Spleen (tissue), 11 donors: ENCODE measurements around the gene ANKRD16. TPM values are rescaled to one million over a fixed set of nuclear protein-coding genes. Genes with fewer than 3 reads are reported as not detected.
A peak's percentile ranks its signal among the peaks of the same experiment; 100 is the strongest.
"Not testable (repeated sequence)": the region's sequence is repeated elsewhere in the genome, so short reads cannot be mapped to it uniquely, and the experiment has no call there.

Experiments
- DNase-seq: peaks from one replicate; pipeline ENCODE4 v3.0.0-alpha.2; 2020
- H3K27ac ChIP-seq, 8 donors: fragments of 200-600 bp; sonication (generic) in 7 of 8; 1 replicate in 4 of 8; 2 replicates in 4 of 8; pipeline versions ENCODE4 v1.5.0 to v1.8.0; 2016 to 2021; ENCODE audit warnings: inconsistent platforms in 4 of 8, mild to moderate bottlenecking in 4 of 8, moderate library complexity in 1 of 8
- H3K27me3 ChIP-seq, 7 donors: fragments of 200-600 bp; sonication (generic) in 6 of 7; replicated peaks in 1 of 7; 1 replicate in 4 of 7; 2 replicates in 3 of 7; pipeline versions ENCODE4 v1.5.0 to v1.8.0; 2016 to 2021; ENCODE audit warnings: inconsistent platforms in 3 of 7, mild to moderate bottlenecking in 1 of 7
- H3K36me3 ChIP-seq, 6 donors: fragments of 200-600 bp; sonication (generic) in 5 of 6; 1 replicate in 4 of 6; 2 replicates in 2 of 6; pipeline versions ENCODE4 v1.5.0 to v1.8.0; 2016 to 2021; ENCODE audit warnings: inconsistent platforms in 2 of 6
- H3K4me1 ChIP-seq, 6 donors: fragments of 200-600 bp; sonication (generic) in 5 of 6; 1 replicate in 3 of 6; 2 replicates in 3 of 6; pipeline versions ENCODE4 v1.5.0 to v1.8.0; 2016 to 2021; ENCODE audit warnings: inconsistent platforms in 3 of 6
- H3K4me3 ChIP-seq, 8 donors: fragments of 200-600 bp; sonication (generic) in 7 of 8; 1 replicate in 4 of 8; 2 replicates in 4 of 8; pipeline versions ENCODE4 v1.5.0 to v1.8.0; 2016 to 2021; ENCODE audit warnings: inconsistent platforms in 4 of 8, mild to moderate bottlenecking in 4 of 8, moderate library complexity in 2 of 8
- H3K9me3 ChIP-seq, 8 donors: fragments of 200-600 bp; sonication (generic) in 7 of 8; 1 replicate in 4 of 8; 2 replicates in 4 of 8; pipeline versions ENCODE4 v1.5.0 to v1.8.0; 2016 to 2021; ENCODE audit warnings: inconsistent platforms in 4 of 8
- POLR2A ChIP-seq, 3 donors: fragments of 450-650 bp; IDR thresholded peaks; one replicate each; pipeline ENCODE4 v1.5.1; 2017; ENCODE audit warnings: antibody characterized with exemption in 3 of 3, mild to moderate bottlenecking in 1 of 3
- POLR2AphosphoS5 ChIP-seq, 3 donors: sonication (generic); formaldehyde crosslinking; IDR thresholded peaks; one replicate each; pipeline ENCODE4 v1.5.1; 2017; ENCODE audit warnings: antibody characterized with exemption in 3 of 3
- WGBS, 5 donors: extraction: QIAGEN DNeasy Blood & Tissue Kit in 3 of 5; methylation state at CpG; one replicate each; pipeline versions ENCODE4 v1.1.5 to v1.1.7; 2013 to 2018; 5-methylcytosine and 5-hydroxymethylcytosine counted together
- intact Hi-C: fragments of 100-400 bp; cut with DNase I; formaldehyde crosslinking; loops from one replicate; pipeline ENCODE4 v1.15.0; 2023; ENCODE audit warnings: low total_unique reads
- polyA plus RNA-seq, 3 donors: library from polyadenylated mRNA; stranded (reverse); fragments of 200-250 nt; gene quantifications; one replicate each; pipeline ENCODE4 v1.2.1, GENCODE V29; 2013
- total RNA-seq, 7 donors: library from RNA; depleted of rRNA in 3 of 7; stranded (reverse); fragments of >200 nt in 3 of 7; fragmentation: NEBNext Ultra II Directional in 4 of 7; extraction: Animal tissue kit (Norgen Biotek cat#: 25700) in 4 of 7; gene quantifications; one replicate each; pipeline versions ENCODE4 v1.1.0 to v1.2.1, GENCODE V29; 2016 to 2021
- TF ChIP-seq, protein P1 (sequence below), 11 experiments: fragments of 200-600 bp in 7 of 11; fragments of 450-650 bp in 4 of 11; sonication (generic) in 4 of 11; IDR thresholded peaks in 8 of 11; conservative IDR thresholded peaks in 3 of 11; 1 replicate in 7 of 11; 2 replicates in 4 of 11; pipeline versions ENCODE4 v1.4.0 to v1.8.0; 2016 to 2021; ENCODE audit warnings: antibody characterized with exemption in 11 of 11, inconsistent platforms in 4 of 11, mild to moderate bottlenecking in 1 of 11
- donor health status: healthy with polysubstance abuse.
- donor health status: DM: no; HTN: no; CAD: no; lungs with moderate emphysema.
- donor health status: DM: no; HTN: no; CAD: no.
- donor health status: Bipolar disorder and iron deficiency.
- donor health status: healthy.
- donor health status: DM: no; HTN: no; CAD: no.
- donor health status: DM: yes; HTN: yes; CAD: no.

The ANKRD16 gene
- total and polyA plus RNA-seq, 10 donors, result 2.7 to 10.5 (median 6.3) TPM

DNA sequence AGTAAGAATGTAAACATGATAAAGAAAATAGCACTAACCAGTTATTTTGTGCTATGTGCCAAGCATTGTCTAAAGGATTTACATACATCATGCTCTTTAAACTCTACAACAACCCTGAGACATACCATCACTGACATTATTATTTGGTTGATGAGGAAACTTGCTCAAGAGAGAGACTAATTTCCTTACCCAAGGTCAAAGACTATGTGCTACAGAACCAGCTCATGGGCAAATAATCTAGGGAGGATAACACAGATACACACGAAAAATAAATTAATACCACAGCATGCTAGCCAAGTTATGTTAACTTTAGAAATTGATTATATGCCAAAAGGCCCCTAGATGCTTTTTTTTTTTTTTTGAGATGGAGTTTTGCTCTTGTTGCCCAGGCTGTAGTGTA, 2.7 kb downstream of the ANKRD16 start:
- H3K36me3 ChIP-seq, result peaks cover 0 to 44% (median 18%) of the 10 kb centered on the region in 6 donors
- H3K9me3 ChIP-seq, result no peaks in the 10 kb centered on the region
- TF ChIP-seq, protein P1, sequence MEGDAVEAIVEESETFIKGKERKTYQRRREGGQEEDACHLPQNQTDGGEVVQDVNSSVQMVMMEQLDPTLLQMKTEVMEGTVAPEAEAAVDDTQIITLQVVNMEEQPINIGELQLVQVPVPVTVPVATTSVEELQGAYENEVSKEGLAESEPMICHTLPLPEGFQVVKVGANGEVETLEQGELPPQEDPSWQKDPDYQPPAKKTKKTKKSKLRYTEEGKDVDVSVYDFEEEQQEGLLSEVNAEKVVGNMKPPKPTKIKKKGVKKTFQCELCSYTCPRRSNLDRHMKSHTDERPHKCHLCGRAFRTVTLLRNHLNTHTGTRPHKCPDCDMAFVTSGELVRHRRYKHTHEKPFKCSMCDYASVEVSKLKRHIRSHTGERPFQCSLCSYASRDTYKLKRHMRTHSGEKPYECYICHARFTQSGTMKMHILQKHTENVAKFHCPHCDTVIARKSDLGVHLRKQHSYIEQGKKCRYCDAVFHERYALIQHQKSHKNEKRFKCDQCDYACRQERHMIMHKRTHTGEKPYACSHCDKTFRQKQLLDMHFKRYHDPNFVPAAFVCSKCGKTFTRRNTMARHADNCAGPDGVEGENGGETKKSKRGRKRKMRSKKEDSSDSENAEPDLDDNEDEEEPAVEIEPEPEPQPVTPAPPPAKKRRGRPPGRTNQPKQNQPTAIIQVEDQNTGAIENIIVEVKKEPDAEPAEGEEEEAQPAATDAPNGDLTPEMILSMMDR (IDR thresholded peaks at IDR 0.05 in 8 of 11, conservative IDR thresholded peaks at IDR 0.05 in 3 of 11), result no peak
- no peak for TF ChIP-seq POLR2A (IDR thresholded peaks at IDR 0.05)
- TF ChIP-seq POLR2AphosphoS5 (IDR thresholded peaks at IDR 0.05), result no peak
- H3K27me3 ChIP-seq, result no peaks in the 10 kb centered on the region
- no peak overlapping the region for H3K27ac ChIP-seq
- no peak overlapping the region for H3K4me3 ChIP-seq
- H3K4me1 ChIP-seq, result peaks cover 17 to 51% (median 38%) of the 10 kb centered on the region in 6 donors
- intact Hi-C loops, result no loop called here
- no peak for DNase-seq
- 67 to 83% (median 75%) methylated on average over 1 of the region's 1 CpG for WGBS, 5 donors

- intact Hi-C loops, result no loop called here
- Histone ChIP-seq H3K36me3 (peaks cover 0 to 57% (median 21%) of the 10 kb centered on the region in 6 donors), H3K27ac (no peak overlapping the region), H3K27me3 (no peaks in the 10 kb centered on the region), H3K4me1 (peaks cover 10 to 37% (median 24%) of the 10 kb centered on the region in 6 donors), H3K9me3 (no peaks in the 10 kb centered on the region), H3K4me3 (no peak overlapping the region)
- no peak for DNase-seq
- 95 to 97% (median 96%) methylated on average over 5 of the region's 5 CpGs for WGBS, 5 donors
- TF ChIP-seq, protein P1 (IDR thresholded peaks at IDR 0.05 in 8 of 11, conservative IDR thresholded peaks at IDR 0.05 in 3 of 11), result no peak
- no peak for TF ChIP-seq POLR2A (IDR thresholded peaks at IDR 0.05)
- no peak for TF ChIP-seq POLR2AphosphoS5 (IDR thresholded peaks at IDR 0.05)
Observed at GRCh38 chr10:5885619-5886018, 4.1 kb downstream of the ANKRD16 start.

GRCh38 chr10:5882961-5883360, 6.7 kb downstream of the ANKRD16 start:
- TF ChIP-seq, protein P1 (IDR thresholded peaks at IDR 0.05 in 8 of 11, conservative IDR thresholded peaks at IDR 0.05 in 3 of 11), result no peak
- TF ChIP-seq POLR2A (IDR thresholded peaks at IDR 0.05), result no peak
- TF ChIP-seq POLR2AphosphoS5 (IDR thresholded peaks at IDR 0.05), result no peak
- DNase-seq, result peak; percentile 19
- Histone ChIP-seq H3K27me3 (no peaks in the 10 kb centered on the region), H3K9me3 (no peaks in the 10 kb centered on the region), H3K4me3 (no peak overlapping the region), H3K27ac (no peak overlapping the region), H3K36me3 (peaks cover 0 to 81% (median 33%) of the 10 kb centered on the region in 6 donors), H3K4me1 (peaks cover under 1 to 24% (median 10%) of the 10 kb centered on the region in 6 donors)
- 82 to 97% (median 86%) methylated on average over 7 to 8 of the region's 8 CpGs for WGBS, 5 donors
- intact Hi-C loops, result no loop called here

DNA sequence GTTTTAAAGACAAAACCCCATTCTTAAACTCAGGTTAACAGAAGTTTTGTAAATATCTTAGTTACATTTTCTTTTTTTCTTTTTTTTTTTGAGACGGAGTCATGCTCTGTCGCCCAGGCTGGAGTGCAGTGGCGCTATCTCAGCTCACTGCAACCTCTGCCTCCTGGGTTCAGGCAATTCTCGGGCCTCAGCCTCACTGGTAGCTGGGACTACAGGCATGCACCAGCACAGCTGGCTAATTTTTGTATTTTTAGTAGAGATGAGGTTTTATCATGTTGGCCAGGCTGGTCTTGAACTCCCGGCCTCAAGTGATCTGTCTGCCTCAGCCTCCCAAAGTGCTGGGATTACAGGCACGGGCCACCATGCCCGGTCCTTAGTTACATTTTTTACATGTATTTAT, 12.7 kb downstream of the ANKRD16 start:
- H3K27ac ChIP-seq, H3K4me3 ChIP-seq, H3K9me3 ChIP-seq, H3K27me3 ChIP-seq: not testable (repeated sequence)
- WGBS, 5 donors, result 80 to 96% (median 95%) methylated on average over 7 of the region's 7 CpGs
- peaks cover 0 to 63% (median 29%) of the 10 kb centered on the region in 6 donors for H3K36me3 ChIP-seq
- intact Hi-C loops, result loop anchor here (10.0 kb wide), 3 partner anchors 62 to 432 kb away; partner anchors contain the start of genes GDI2 and TASOR2
- H3K4me1 ChIP-seq, result peaks cover 0 to 15% (median 8%) of the 10 kb centered on the region in 6 donors
- peak; percentile 23 for DNase-seq
